ENCODE data around the gene RIMS1. TPM values are rescaled to one million over a fixed set of nuclear protein-coding genes. Genes with fewer than 3 reads are reported as not detected.
A peak's percentile ranks its signal among the peaks of the same experiment; 100 is the strongest.

The RIMS1 gene, protein sequence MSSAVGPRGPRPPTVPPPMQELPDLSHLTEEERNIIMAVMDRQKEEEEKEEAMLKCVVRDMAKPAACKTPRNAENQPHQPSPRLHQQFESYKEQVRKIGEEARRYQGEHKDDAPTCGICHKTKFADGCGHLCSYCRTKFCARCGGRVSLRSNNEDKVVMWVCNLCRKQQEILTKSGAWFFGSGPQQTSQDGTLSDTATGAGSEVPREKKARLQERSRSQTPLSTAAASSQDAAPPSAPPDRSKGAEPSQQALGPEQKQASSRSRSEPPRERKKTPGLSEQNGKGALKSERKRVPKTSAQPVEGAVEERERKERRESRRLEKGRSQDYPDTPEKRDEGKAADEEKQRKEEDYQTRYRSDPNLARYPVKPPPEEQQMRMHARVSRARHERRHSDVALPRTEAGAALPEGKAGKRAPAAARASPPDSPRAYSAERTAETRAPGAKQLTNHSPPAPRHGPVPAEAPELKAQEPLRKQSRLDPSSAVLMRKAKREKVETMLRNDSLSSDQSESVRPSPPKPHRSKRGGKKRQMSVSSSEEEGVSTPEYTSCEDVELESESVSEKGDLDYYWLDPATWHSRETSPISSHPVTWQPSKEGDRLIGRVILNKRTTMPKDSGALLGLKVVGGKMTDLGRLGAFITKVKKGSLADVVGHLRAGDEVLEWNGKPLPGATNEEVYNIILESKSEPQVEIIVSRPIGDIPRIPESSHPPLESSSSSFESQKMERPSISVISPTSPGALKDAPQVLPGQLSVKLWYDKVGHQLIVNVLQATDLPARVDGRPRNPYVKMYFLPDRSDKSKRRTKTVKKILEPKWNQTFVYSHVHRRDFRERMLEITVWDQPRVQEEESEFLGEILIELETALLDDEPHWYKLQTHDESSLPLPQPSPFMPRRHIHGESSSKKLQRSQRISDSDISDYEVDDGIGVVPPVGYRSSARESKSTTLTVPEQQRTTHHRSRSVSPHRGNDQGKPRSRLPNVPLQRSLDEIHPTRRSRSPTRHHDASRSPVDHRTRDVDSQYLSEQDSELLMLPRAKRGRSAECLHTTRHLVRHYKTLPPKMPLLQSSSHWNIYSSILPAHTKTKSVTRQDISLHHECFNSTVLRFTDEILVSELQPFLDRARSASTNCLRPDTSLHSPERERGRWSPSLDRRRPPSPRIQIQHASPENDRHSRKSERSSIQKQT (N-terminal part only)
- 0.91 TPM for total RNA-seq
- long read RNA-seq = 0 reads

GRCh38 chr6:71886184-71887005 is at the start of gene RIMS1:
TSS of gene RIMS1 (plus strand) at chr6:71886550. CDS start at chr6:71887024, 474 bp downstream.
- intact Hi-C loops (cut with DNase I) = no loop called here
- peak; percentile 29 for DNase-seq
- ATAC-seq (ENCODE audit: poor library complexity) = no peak

DNA sequence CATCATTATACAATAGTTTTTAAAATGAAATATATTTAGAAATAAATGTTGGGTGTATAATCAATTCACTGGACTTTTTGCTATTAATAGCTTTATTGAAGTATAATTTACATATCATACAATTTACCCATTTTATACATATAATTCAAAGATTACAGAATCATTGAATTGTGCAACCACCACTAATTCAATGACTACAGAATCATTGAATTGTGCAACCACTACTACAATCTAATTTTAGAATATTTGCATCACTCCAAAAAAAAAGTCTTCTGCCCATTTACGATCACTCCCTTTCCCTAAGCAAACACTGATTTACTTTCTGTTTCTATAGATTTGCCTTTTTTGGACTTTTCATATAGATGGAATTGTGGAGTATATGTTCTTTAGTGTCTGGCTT is 35.1 kb upstream of the RIMS1 start:
- ATAC-seq (ENCODE audit: poor library complexity) = no peak

GRCh38 chr6:71852948-71853347 is 33.4 kb upstream of the RIMS1 start:
- no peak for DNase-seq
- no peak for ATAC-seq (ENCODE audit: poor library complexity)
- intact Hi-C loops (cut with DNase I) = no loop called here

More for the DNA sequence above, 35.1 kb upstream of the RIMS1 start:
- DNase-seq = no peak
- intact Hi-C loops (cut with DNase I) = no loop called here

- DNase-seq (no peak), ATAC-seq (ENCODE audit: poor library complexity) (no peak)
- intact Hi-C loops (cut with DNase I) = no loop called here
These were observed 30.9 kb upstream of the RIMS1 start for GRCh38 chr6:71855406-71855805.

DNA sequence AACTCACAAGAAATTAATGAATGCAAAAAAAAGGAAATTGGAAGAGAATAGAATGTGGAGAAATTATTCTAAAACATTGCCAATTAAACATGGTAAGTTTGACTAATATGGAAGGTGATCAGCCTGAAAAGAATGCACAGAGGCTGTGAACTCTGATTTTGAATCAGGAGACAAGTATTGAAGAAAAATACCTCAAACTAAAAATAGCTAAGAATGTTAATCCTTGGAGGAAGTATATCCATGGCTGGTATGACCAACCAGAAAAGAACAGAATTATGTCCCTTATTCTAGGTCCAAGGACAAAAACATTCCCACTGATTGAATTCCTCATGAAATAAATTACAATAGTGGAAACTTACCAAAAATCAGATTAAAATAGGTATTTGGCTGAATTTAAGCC is 7.3 kb upstream of the RIMS1 start:
- ATAC-seq (ENCODE audit: poor library complexity) = no peak
- no peak for DNase-seq
- intact Hi-C loops (cut with DNase I) = no loop called here

DNA sequence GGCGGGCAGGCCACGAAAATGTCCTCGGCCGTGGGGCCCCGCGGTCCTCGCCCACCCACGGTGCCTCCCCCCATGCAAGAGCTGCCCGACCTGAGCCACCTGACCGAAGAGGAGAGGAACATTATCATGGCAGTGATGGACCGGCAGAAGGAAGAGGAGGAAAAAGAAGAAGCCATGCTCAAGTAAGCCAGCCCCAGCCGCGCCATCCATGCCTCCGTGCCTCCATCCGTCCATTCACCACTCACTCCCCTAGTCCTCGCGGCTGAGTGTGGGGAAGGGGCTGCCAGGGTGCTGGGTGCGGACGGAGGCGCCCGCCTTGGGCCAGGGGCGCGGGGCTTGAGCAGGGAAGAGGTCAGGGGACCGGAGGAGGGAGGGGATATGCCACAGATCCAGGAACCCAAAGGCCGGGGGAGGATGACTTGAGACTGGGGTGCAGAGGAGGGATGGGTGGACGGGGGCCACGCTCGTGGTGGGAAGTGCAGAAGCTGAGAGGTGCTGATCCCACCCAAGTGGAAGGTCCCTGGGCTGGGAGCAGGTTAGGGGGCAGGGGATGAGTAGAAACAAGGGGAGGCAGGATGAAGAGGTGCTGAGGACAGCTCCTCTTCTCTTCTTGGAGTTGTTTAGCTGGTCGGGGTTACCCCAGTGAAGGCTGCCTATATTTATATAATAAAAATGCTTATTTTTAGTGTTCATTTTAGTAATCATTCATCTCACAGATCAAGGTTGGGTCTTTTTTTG is 825 bp downstream of the RIMS1 start:
- DNase-seq (no peak), ATAC-seq (ENCODE audit: poor library complexity) (no peak)
- intact Hi-C loops (cut with DNase I) = no loop called here

DNA sequence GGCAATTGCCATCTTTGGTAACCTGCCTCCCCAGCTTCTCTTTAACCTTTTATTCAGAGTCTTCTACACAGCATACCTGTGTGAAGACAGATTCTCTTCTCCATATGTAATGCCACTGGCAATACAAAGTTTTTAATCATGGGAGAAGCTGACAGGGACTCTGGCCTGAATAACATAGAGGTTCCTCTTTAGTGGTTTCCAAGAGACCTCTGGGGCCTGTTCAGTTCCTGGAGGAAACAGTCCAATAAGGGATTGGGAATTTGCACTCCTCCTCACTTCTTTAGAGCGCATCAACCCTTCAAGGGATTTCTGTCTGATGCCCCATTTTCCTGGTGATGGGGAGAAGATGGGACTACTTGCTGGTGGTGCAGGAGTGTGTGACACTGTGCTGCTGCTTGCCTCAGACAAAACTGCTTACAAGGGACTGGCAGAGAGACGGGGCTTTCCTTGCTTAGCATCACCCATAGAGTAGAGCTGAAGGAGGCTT is 1.4 kb downstream of the RIMS1 start:
- intact Hi-C loops (cut with DNase I) = no loop called here
- DNase-seq (no peak), ATAC-seq (ENCODE audit: poor library complexity) (no peak)

GRCh38 chr6:71888756-71889340 is 2.5 kb downstream of the RIMS1 start:
- intact Hi-C loops (cut with DNase I) = no loop called here
- DNase-seq = no peak
- no peak for ATAC-seq (ENCODE audit: poor library complexity)

GRCh38 chr6:71889366-71889765 is 3.0 kb downstream of the RIMS1 start:
- DNase-seq = no peak
- ATAC-seq (ENCODE audit: poor library complexity) = no peak

GRCh38 chr6:71892641-71893040 is 6.3 kb downstream of the RIMS1 start:
- DNase-seq = no peak
- ATAC-seq (ENCODE audit: poor library complexity) = no peak
- intact Hi-C loops (cut with DNase I) = no loop called here

More at GRCh38 chr6:71889366-71889765, 3.0 kb downstream of the RIMS1 start:
- intact Hi-C loops (cut with DNase I) = no loop called here

DNA sequence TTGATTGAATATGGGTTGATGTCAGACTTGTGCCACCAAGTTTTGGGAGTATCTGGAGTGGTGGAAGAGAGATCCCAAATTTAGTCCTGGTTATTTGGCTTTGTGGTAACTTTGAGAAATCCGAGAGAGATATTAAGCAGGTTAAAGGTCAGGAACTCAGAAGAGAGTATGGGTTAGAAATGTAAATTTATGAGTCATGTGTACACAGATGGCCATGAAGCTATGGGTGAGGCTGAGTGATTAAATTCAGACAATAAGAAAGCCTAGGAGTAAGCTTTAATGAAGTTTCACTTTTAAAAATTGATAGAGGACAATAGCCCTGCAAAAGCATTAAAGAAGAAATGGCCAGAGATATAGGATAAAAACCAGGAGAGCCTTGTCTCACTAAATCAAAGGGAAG is 14.3 kb downstream of the RIMS1 start:
- ATAC-seq (ENCODE audit: poor library complexity) = no peak
- intact Hi-C loops (cut with DNase I) = no loop called here
- DNase-seq = no peak

GRCh38 chr6:71902261-71902660 is 15.9 kb downstream of the RIMS1 start:
- intact Hi-C loops (cut with DNase I) = no loop called here
- DNase-seq (no peak), ATAC-seq (ENCODE audit: poor library complexity) (no peak)

GRCh38 chr6:71906813-71907212 is 20.5 kb downstream of the RIMS1 start:
- no peak for DNase-seq
- intact Hi-C loops (cut with DNase I) = no loop called here
- no peak for ATAC-seq (ENCODE audit: poor library complexity)

DNA sequence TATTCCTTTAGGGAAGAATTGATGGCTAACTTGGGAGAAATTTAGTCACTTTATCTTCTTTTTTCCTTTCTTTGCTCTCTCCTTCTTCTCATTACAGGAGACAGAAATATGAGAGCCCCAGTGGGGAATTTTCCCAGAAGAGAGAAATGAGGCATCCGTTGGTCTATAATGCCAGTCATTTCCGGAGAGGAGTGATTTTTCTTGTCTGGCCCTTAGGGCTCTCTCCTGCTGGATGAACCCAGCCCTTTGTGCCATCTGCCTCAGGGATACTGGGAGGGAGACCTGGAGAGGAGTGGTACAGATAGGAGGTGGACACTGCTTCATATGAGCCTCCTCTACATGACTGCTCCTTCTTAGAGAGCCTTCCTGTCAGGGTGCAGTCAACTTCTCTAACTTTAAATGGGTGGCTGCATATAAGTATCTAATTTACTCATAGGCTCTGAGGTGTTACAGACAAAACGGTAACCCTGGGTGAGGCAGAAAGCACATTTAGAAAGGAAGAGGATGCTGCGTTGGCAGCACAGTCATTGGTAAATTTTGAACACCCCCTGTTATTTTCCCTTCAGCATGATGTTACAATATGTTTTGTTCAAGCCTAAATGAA is 21.9 kb downstream of the RIMS1 start:
- DNase-seq (no peak), ATAC-seq (ENCODE audit: poor library complexity) (no peak)
- intact Hi-C loops (cut with DNase I) = no loop called here

DNA sequence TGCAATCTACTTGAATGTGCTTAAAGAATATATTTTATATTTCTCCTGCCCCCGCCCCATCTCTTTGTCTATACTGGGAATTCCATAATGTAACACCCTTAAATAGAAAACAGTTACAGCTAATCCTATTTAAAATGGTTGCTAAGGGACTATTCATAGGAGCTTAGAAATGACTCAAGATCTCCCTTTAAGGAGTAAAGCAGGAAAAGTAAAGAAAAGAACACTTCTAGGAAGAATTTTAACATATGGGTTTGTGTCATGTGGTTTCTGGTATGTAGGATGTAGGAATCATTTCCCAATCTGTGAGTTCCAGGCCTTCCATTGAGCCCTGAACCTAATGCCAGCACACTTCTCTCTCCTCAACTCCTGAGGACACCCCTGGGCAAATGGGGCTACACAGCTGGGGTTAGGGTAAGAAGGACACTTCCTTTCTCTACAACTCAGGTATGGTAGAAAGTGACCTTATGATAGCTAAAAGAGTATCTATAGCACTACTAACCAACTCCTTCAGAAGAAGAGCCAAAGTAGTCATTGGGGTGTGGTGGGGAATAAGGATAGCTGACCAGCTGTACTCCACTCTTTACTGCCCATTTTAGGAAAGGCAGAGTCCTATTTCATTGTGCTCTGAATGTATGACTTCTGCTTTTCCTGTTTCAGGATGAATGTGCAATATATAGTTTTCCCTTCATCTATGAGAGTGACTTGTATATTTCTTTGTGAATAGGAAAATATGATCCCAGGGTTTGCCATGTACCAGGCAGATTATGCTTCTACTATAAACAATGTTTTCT is 27.3 kb downstream of the RIMS1 start:
- intact Hi-C loops (cut with DNase I) = no loop called here
- DNase-seq (no peak), ATAC-seq (ENCODE audit: poor library complexity) (no peak)

GRCh38 chr6:71929047-71929446 is 42.7 kb downstream of the RIMS1 start:
- ATAC-seq (ENCODE audit: poor library complexity) = no peak
- DNase-seq = no peak
- intact Hi-C loops (cut with DNase I) = no loop called here
